HEK293T (cell line): ENCODE data around the gene QKI.

Experiments
- ARNT ChIP-seq: fragments of 450-650 bp; IDR thresholded peaks from 2 replicates; pipeline ENCODE4 v1.6.1; 2017; ENCODE audit warnings: mild to moderate bottlenecking
- ELF4 ChIP-seq: fragments of 450-650 bp; IDR thresholded peaks from 2 replicates; pipeline ENCODE4 v1.6.1; 2017; ENCODE audit warnings: antibody characterized with exemption

- no peak for TF ChIP-seq ARNT
- no peak for TF ChIP-seq ELF4
These were observed 45.0 kb downstream of the QKI start for GRCh38 chr6:163459536-163459935.
